ENCODE data around the gene PPP1R26. TPM values are rescaled to one million over a fixed set of nuclear protein-coding genes. Genes with fewer than 3 reads are reported as not detected.
"Not testable (repeated sequence)": the region's sequence is repeated elsewhere in the genome, so short reads cannot be mapped to it uniquely, and the experiment has no call there.

The PPP1R26 gene
- total and polyA plus RNA-seq, 5 experiments from 2014 or later: 0.13 to 0.22 TPM; not detected in 3

GRCh38 chr9:135524130-135524861 lies 44.7 kb downstream of the PPP1R26 start:
- no peak overlapping the region for H3K4me3 Mint-ChIP-seq
- peaks cover 0 to 12% (median 4%) of the 10 kb centered on the region in 5 donors for H3K27me3 Mint-ChIP-seq
- POLR2A ChIA-PET: no interaction called here

GRCh38 chr9:135525241-135526088 lies 45.9 kb downstream of the PPP1R26 start:
- peaks cover 0 to 1% (median 0%) of the 10 kb centered on the region in 9 donors for H3K9me3 Mint-ChIP-seq
- peak in 1 of 10 donors; percentile 7 for DNase-seq
- ATAC-seq: no peak
- H3K27ac Mint-ChIP-seq: no peak overlapping the region
- peaks cover 2 to 12% (median 5%) of the 10 kb centered on the region in 5 donors for H3K27me3 Mint-ChIP-seq
- H3K4me1 Mint-ChIP-seq: no peaks in the 10 kb centered on the region
- POLR2A ChIA-PET: no interaction called here
- peaks cover 0 to 3% (median 0%) of the 10 kb centered on the region in 3 donors for H3K36me3 Mint-ChIP-seq
- H3K4me3 Mint-ChIP-seq: no peak overlapping the region

More at GRCh38 chr9:135524130-135524861, 44.7 kb downstream of the PPP1R26 start:
- no peaks in the 10 kb centered on the region for H3K4me1 Mint-ChIP-seq
- DNase-seq (peak in 1 of 10 donors; percentile 13), ATAC-seq (no peak)
- H3K9me3 Mint-ChIP-seq: no peaks in the 10 kb centered on the region
- no peaks in the 10 kb centered on the region for H3K36me3 Mint-ChIP-seq
- H3K27ac Mint-ChIP-seq: no peak overlapping the region

- Mint-ChIP-seq H3K9me3 (peaks cover 0 to 1% (median 0%) of the 10 kb centered on the region in 9 donors), H3K36me3 (peaks cover 0 to 4% (median 0%) of the 10 kb centered on the region in 3 donors), H3K4me1 (no peaks in the 10 kb centered on the region), H3K4me3 (no peak overlapping the region), H3K27me3 (peaks cover 2 to 17% (median 10%) of the 10 kb centered on the region in 5 donors), H3K27ac (no peak overlapping the region)
- no peak for ATAC-seq
- DNase-seq: peak in 1 of 10 donors; percentile 14
- POLR2A ChIA-PET: no interaction called here
These were observed 46.6 kb downstream of the PPP1R26 start for GRCh38 chr9:135526089-135526729.

GRCh38 chr9:135526730-135527571 lies 47.4 kb downstream of the PPP1R26 start:
- H3K9me3 Mint-ChIP-seq: peaks cover 0 to 1% (median 0%) of the 10 kb centered on the region in 9 donors
- H3K36me3 Mint-ChIP-seq: peaks cover 0 to 4% (median 0%) of the 10 kb centered on the region in 3 donors
- POLR2A ChIA-PET: no interaction called here
- no peak for ATAC-seq
- H3K27ac Mint-ChIP-seq: peak overlapping the region in 1 of 10 donors; percentile 34
- H3K27me3 Mint-ChIP-seq: peaks cover 6 to 22% (median 18%) of the 10 kb centered on the region in 5 donors
- H3K4me1 Mint-ChIP-seq: no peaks in the 10 kb centered on the region
- H3K4me3 Mint-ChIP-seq: no peak overlapping the region
- peak in 1 of 10 donors; percentile 14 for DNase-seq

- peaks cover 6 to 27% (median 21%) of the 10 kb centered on the region in 5 donors for H3K27me3 Mint-ChIP-seq
- H3K27ac Mint-ChIP-seq, DNase-seq, POLR2A ChIA-PET, H3K4me1 Mint-ChIP-seq, H3K9me3 Mint-ChIP-seq, H3K4me3 Mint-ChIP-seq, ATAC-seq, H3K36me3 Mint-ChIP-seq: not testable (repeated sequence)
These were observed 49.4 kb downstream of the PPP1R26 start for GRCh38 chr9:135528842-135529435.

GRCh38 chr9:135530146-135530545 lies 50.6 kb downstream of the PPP1R26 start:
- ATAC-seq (no peak), DNase-seq (no peak)
- peaks cover 0 to 1% (median 0%) of the 10 kb centered on the region in 9 donors for H3K9me3 Mint-ChIP-seq
- H3K4me1 Mint-ChIP-seq: no peaks in the 10 kb centered on the region
- POLR2A ChIA-PET: no interaction called here
- H3K27me3 Mint-ChIP-seq: peaks cover 6 to 38% (median 29%) of the 10 kb centered on the region in 5 donors
- H3K4me3 Mint-ChIP-seq: no peak overlapping the region
- peaks cover 0 to 4% (median 0%) of the 10 kb centered on the region in 3 donors for H3K36me3 Mint-ChIP-seq
- H3K27ac Mint-ChIP-seq: peak overlapping the region in 2 of 10 donors; percentile 23 to 41

- POLR2A ChIA-PET: no interaction called here
- ATAC-seq (no peak), DNase-seq (peak in 1 of 10 donors; percentile 8)
- Mint-ChIP-seq H3K27me3 (peaks cover 6 to 38% (median 29%) of the 10 kb centered on the region in 5 donors), H3K36me3 (peaks cover 0 to 4% (median 0%) of the 10 kb centered on the region in 3 donors), H3K9me3 (peaks cover 0 to 1% (median 0%) of the 10 kb centered on the region in 9 donors), H3K4me1 (no peaks in the 10 kb centered on the region), H3K27ac (no peak overlapping the region), H3K4me3 (no peak overlapping the region)
These were observed 51.5 kb downstream of the PPP1R26 start for GRCh38 chr9:135531096-135531495.

- peak in 1 of 10 donors; percentile 5 for DNase-seq
- H3K27me3 Mint-ChIP-seq: peaks cover 8 to 44% (median 32%) of the 10 kb centered on the region in 5 donors
- no peaks in the 10 kb centered on the region for H3K4me1 Mint-ChIP-seq
- H3K9me3 Mint-ChIP-seq: peaks cover 0 to 1% (median 0%) of the 10 kb centered on the region in 9 donors
- H3K36me3 Mint-ChIP-seq: peaks cover 0 to 4% (median 0%) of the 10 kb centered on the region in 3 donors
- POLR2A ChIA-PET: no interaction called here
- ATAC-seq: no peak
- H3K27ac Mint-ChIP-seq: no peak overlapping the region
- no peak overlapping the region for H3K4me3 Mint-ChIP-seq
These were observed 53.5 kb downstream of the PPP1R26 start for GRCh38 chr9:135533113-135533512.

GRCh38 chr9:135533674-135534073 lies 54.1 kb downstream of the PPP1R26 start:
- DNase-seq: peak in 1 of 10 donors; percentile 7
- H3K9me3 Mint-ChIP-seq: peaks cover 0 to 1% (median 0%) of the 10 kb centered on the region in 9 donors
- ATAC-seq: no peak
- no peaks in the 10 kb centered on the region for H3K4me1 Mint-ChIP-seq
- H3K36me3 Mint-ChIP-seq: peaks cover 0 to 4% (median 0%) of the 10 kb centered on the region in 3 donors
- POLR2A ChIA-PET: no interaction called here
- peaks cover 9 to 44% (median 37%) of the 10 kb centered on the region in 5 donors for H3K27me3 Mint-ChIP-seq
- H3K27ac Mint-ChIP-seq: no peak overlapping the region
- no peak overlapping the region for H3K4me3 Mint-ChIP-seq

- DNase-seq, POLR2A ChIA-PET, H3K36me3 Mint-ChIP-seq, H3K4me1 Mint-ChIP-seq, H3K9me3 Mint-ChIP-seq, H3K27ac Mint-ChIP-seq, H3K4me3 Mint-ChIP-seq, ATAC-seq: not testable (repeated sequence)
- peaks cover 9 to 48% (median 39%) of the 10 kb centered on the region in 5 donors for H3K27me3 Mint-ChIP-seq
These were observed 54.7 kb downstream of the PPP1R26 start for GRCh38 chr9:135534192-135534711.

- H3K4me1 Mint-ChIP-seq, H3K27ac Mint-ChIP-seq, POLR2A ChIA-PET, H3K9me3 Mint-ChIP-seq, H3K36me3 Mint-ChIP-seq, ATAC-seq, H3K4me3 Mint-ChIP-seq, DNase-seq: not testable (repeated sequence)
- H3K27me3 Mint-ChIP-seq: peaks cover 9 to 51% (median 43%) of the 10 kb centered on the region in 5 donors
These were observed 55.2 kb downstream of the PPP1R26 start for GRCh38 chr9:135534826-135535225.

All from naive thymus-derived CD8-positive, alpha-beta T cell (primary cell).